GM19324 (cell line): ENCODE results near the gene C1QTNF2.

ENCODE experiments used
- ATAC-seq: cut with Tn5 transposase; IDR thresholded peaks from one replicate; pipeline ENCODE4 v1.9.1; 2021; ENCODE audit warnings: mild to moderate bottlenecking, moderate library complexity; ENCODE audit not compliant: unreplicated experiment, low FRiP score

The C1QTNF2 gene

GRCh38 chr5:160375166-160375565 is 4.7 kb upstream of the C1QTNF2 start:
- ATAC-seq: no peak

- no peak for ATAC-seq
Measured at GRCh38 chr5:160371294-160371693, 868 bp upstream of the C1QTNF2 start.

- no peak for ATAC-seq
Measured at GRCh38 chr5:160370713-160371034, 248 bp upstream of the C1QTNF2 start.

- ATAC-seq: no peak
Measured at GRCh38 chr5:160367885-160368284, 2.5 kb downstream of the C1QTNF2 start.

GRCh38 chr5:160367261-160367660 is 3.2 kb downstream of the C1QTNF2 start:
- ATAC-seq: no peak

- ATAC-seq: no peak
Measured at GRCh38 chr5:160366230-160366629, 4.2 kb downstream of the C1QTNF2 start.

GRCh38 chr5:160363660-160364395 is 6.6 kb downstream of the C1QTNF2 start:
- no peak for ATAC-seq

- ATAC-seq: no peak
Measured at GRCh38 chr5:160363211-160363610, 7.2 kb downstream of the C1QTNF2 start.

GRCh38 chr5:160361624-160362228 is 8.7 kb downstream of the C1QTNF2 start:
- ATAC-seq: no peak

GRCh38 chr5:160360310-160360709 is 10.1 kb downstream of the C1QTNF2 start:
- ATAC-seq: no peak

GRCh38 chr5:160359816-160360215 is 10.6 kb downstream of the C1QTNF2 start:
- ATAC-seq: no peak

GRCh38 chr5:160359242-160359641 is 11.2 kb downstream of the C1QTNF2 start:
- ATAC-seq: no peak

GRCh38 chr5:160357861-160358411 is 12.5 kb downstream of the C1QTNF2 start:
- no peak for ATAC-seq

- ATAC-seq: no peak
Measured at GRCh38 chr5:160357394-160357793, 13.0 kb downstream of the C1QTNF2 start.

GRCh38 chr5:160356550-160357347 is 13.7 kb downstream of the C1QTNF2 start:
- ATAC-seq: no peak

- ATAC-seq: no peak
Measured at GRCh38 chr5:160354666-160355065, 15.8 kb downstream of the C1QTNF2 start.

- ATAC-seq: no peak
Measured at GRCh38 chr5:160353379-160353778, 17.0 kb downstream of the C1QTNF2 start.

GRCh38 chr5:160352308-160352707 is 18.1 kb downstream of the C1QTNF2 start:
- ATAC-seq: no peak

GRCh38 chr5:160349935-160350303 is 20.5 kb downstream of the C1QTNF2 start:
- ATAC-seq: no peak

GRCh38 chr5:160349249-160349934 is 21.0 kb downstream of the C1QTNF2 start:
- no peak for ATAC-seq

GRCh38 chr5:160348080-160348479 is 22.3 kb downstream of the C1QTNF2 start:
- ATAC-seq: no peak
